Measurements from ENCODE around the gene PCK1.

DNA sequence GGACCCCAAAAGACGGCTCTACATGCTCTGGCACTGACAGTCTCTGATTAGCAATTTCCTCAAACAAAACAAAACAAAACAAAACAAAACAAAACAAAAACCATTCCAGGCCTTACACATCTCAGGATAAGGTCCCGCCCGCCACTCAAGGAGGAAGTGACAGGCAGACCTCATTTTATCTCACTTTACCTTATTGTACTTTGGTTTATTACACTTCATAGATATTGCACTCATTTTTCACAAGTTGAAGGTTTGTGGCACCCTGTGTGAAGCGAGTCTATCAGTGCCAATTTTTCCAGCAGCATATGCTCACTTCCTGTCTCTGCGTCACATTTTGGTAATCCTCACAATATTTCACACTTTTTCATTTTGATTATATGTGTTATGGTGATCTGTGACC is 44.1 kb downstream of the PCK1 start:
- no peak for TF ChIP-seq EZH2 (IDR thresholded peaks at IDR 0.05; ENCODE audit: insufficient read depth, poor library complexity, severe bottlenecking)
- no peak for TF ChIP-seq EZH2phosphoT487 (IDR thresholded peaks at IDR 0.05; ENCODE audit: insufficient read depth, low read depth)

All from GM23248 (cell line).